ENCODE data around the gene AKAP12.

Gene AKAP12

DNA sequence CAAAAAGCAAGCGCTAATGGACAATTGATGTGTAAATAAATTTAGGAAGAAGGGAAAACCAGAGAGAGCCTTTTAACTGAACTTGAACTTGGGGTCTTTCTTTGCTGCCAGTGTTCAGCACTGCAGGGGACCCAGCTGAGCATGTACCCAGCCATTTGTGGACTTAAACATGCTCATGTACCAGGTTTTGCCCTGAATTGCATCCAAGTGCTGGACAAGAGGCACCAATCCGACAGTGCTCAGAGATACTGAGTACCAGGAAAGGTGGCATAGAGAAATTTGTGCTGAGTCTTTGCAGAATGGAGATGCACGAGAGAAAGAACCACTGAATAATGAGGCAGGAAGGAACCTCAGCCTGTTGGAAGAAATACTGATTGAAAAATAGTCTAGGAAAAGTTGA lies 16.0 kb downstream of the AKAP12 start:
- H3K4me1 ChIP-seq (ENCODE audit: insufficient read depth, low read length) = peaks cover 15% of the 10 kb centered on the region
- no peaks in the 10 kb centered on the region; the same call in 1 of the 2 replicates for H3K36me3 ChIP-seq (ENCODE audit: insufficient read depth, low read length)
- no peak overlapping the region for H3K9ac ChIP-seq (ENCODE audit: low read depth, low read length)
- 91% methylated on average over 3 of the region's 3 CpGs for WGBS
- no peak overlapping the region for H3K4me3 ChIP-seq (ENCODE audit: low read length)
- H3K27me3 ChIP-seq (ENCODE audit: insufficient read depth, low read length) = no peaks in the 10 kb centered on the region
- H3K9me3 ChIP-seq (ENCODE audit: insufficient read depth, low read depth, low read length) = no peaks in the 10 kb centered on the region
- no peak overlapping the region for H3K27ac ChIP-seq (ENCODE audit: low read depth, low read length)

- 60% methylated on average over 4 of the region's 4 CpGs for WGBS
These were observed 18.2 kb downstream of the AKAP12 start for GRCh38 chr6:151257985-151258445.

GRCh38 chr6:151260205-151260604 lies 20.4 kb downstream of the AKAP12 start:
- Histone ChIP-seq H3K9me3 (ENCODE audit: insufficient read depth, low read depth, low read length) (no peaks in the 10 kb centered on the region), H3K36me3 (ENCODE audit: insufficient read depth, low read length) (no peaks in the 10 kb centered on the region; the same call in 1 of the 2 replicates), H3K4me1 (ENCODE audit: insufficient read depth, low read length) (no peaks in the 10 kb centered on the region; the same call in 1 of the 2 replicates), H3K9ac (ENCODE audit: low read depth, low read length) (no peak overlapping the region), H3K4me3 (ENCODE audit: low read length) (no peak overlapping the region), H3K27me3 (ENCODE audit: insufficient read depth, low read length) (no peaks in the 10 kb centered on the region), H3K27ac (ENCODE audit: low read depth, low read length) (no peak overlapping the region)
- WGBS = 96% methylated on average over 4 of the region's 4 CpGs

More at GRCh38 chr6:151257985-151258445, 18.2 kb downstream of the AKAP12 start:
- Histone ChIP-seq H3K27ac (ENCODE audit: low read depth, low read length) (no peak overlapping the region), H3K9me3 (ENCODE audit: insufficient read depth, low read depth, low read length) (no peaks in the 10 kb centered on the region), H3K4me3 (ENCODE audit: low read length) (no peak overlapping the region), H3K27me3 (ENCODE audit: insufficient read depth, low read length) (no peaks in the 10 kb centered on the region), H3K4me1 (ENCODE audit: insufficient read depth, low read length) (peaks cover 15% of the 10 kb centered on the region), H3K9ac (ENCODE audit: low read depth, low read length) (no peak overlapping the region), H3K36me3 (ENCODE audit: insufficient read depth, low read length) (no peaks in the 10 kb centered on the region; the same call in 1 of the 2 replicates)

- H3K9me3 ChIP-seq (ENCODE audit: insufficient read depth, low read depth, low read length) = no peaks in the 10 kb centered on the region
- 100% methylated on average over 1 of the region's 1 CpG for WGBS
These were observed 23.3 kb downstream of the AKAP12 start for GRCh38 chr6:151263035-151263434.

GRCh38 chr6:151263967-151264366 lies 24.2 kb downstream of the AKAP12 start:
- WGBS = 86% methylated on average over 3 of the region's 3 CpGs
- no peak overlapping the region for H3K9ac ChIP-seq (ENCODE audit: low read depth, low read length)

More at GRCh38 chr6:151263035-151263434, 23.3 kb downstream of the AKAP12 start:
- Histone ChIP-seq H3K4me1 (ENCODE audit: insufficient read depth, low read length) (no peaks in the 10 kb centered on the region; the same call in 1 of the 2 replicates), H3K9ac (ENCODE audit: low read depth, low read length) (no peak overlapping the region), H3K27me3 (ENCODE audit: insufficient read depth, low read length) (no peaks in the 10 kb centered on the region), H3K27ac (ENCODE audit: low read depth, low read length) (no peak overlapping the region), H3K4me3 (ENCODE audit: low read length) (no peak overlapping the region), H3K36me3 (ENCODE audit: insufficient read depth, low read length) (no peaks in the 10 kb centered on the region; the same call in 1 of the 2 replicates)

DNA sequence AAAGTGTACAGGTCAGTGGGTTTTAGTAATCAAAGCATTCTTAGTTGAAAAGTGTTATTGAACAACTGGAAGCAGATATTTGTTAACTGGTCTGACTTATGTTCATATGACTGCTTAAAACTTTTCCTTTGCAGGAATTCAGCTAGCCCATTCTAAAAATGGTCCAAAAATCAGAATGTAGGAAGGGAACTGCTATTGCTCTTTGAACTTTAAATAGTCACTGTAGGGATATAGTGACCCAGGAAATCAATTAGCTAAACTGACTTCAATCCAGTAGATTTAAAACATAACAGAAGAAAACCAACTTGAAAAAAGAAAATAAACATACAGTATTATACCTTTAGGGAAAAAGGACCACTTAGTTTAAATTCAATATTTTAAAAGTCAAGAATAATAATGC lies 25.5 kb downstream of the AKAP12 start:
- no peak overlapping the region for H3K4me3 ChIP-seq (ENCODE audit: low read length)
- no peaks in the 10 kb centered on the region; the same call in 1 of the 2 replicates for H3K36me3 ChIP-seq (ENCODE audit: insufficient read depth, low read length)
- no peak overlapping the region for H3K9ac ChIP-seq (ENCODE audit: low read depth, low read length)
- no peak overlapping the region for H3K27ac ChIP-seq (ENCODE audit: low read depth, low read length)
- H3K4me1 ChIP-seq (ENCODE audit: insufficient read depth, low read length) = no peaks in the 10 kb centered on the region
- no peaks in the 10 kb centered on the region for H3K9me3 ChIP-seq (ENCODE audit: insufficient read depth, low read depth, low read length)
- no peaks in the 10 kb centered on the region for H3K27me3 ChIP-seq (ENCODE audit: insufficient read depth, low read length)

More at GRCh38 chr6:151263967-151264366, 24.2 kb downstream of the AKAP12 start:
- H3K4me1 ChIP-seq (ENCODE audit: insufficient read depth, low read length) = no peaks in the 10 kb centered on the region
- no peaks in the 10 kb centered on the region for H3K9me3 ChIP-seq (ENCODE audit: insufficient read depth, low read depth, low read length)
- H3K27me3 ChIP-seq (ENCODE audit: insufficient read depth, low read length) = no peaks in the 10 kb centered on the region
- H3K36me3 ChIP-seq (ENCODE audit: insufficient read depth, low read length) = no peaks in the 10 kb centered on the region; the same call in 1 of the 2 replicates
- no peak overlapping the region for H3K27ac ChIP-seq (ENCODE audit: low read depth, low read length)
- no peak overlapping the region for H3K4me3 ChIP-seq (ENCODE audit: low read length)

- H3K27me3 ChIP-seq (ENCODE audit: insufficient read depth, low read length) = no peaks in the 10 kb centered on the region
- H3K9me3 ChIP-seq (ENCODE audit: insufficient read depth, low read depth, low read length) = no peaks in the 10 kb centered on the region
- no peak overlapping the region for H3K27ac ChIP-seq (ENCODE audit: low read depth, low read length)
- H3K4me3 ChIP-seq (ENCODE audit: low read length) = no peak overlapping the region
- H3K9ac ChIP-seq (ENCODE audit: low read depth, low read length) = no peak overlapping the region
- H3K36me3 ChIP-seq (ENCODE audit: insufficient read depth, low read length) = no peaks in the 10 kb centered on the region
- WGBS = 89% methylated on average over 4 of the region's 4 CpGs
- no peaks in the 10 kb centered on the region for H3K4me1 ChIP-seq (ENCODE audit: insufficient read depth, low read length)
These were observed 29.7 kb downstream of the AKAP12 start for GRCh38 chr6:151269321-151269995.

DNA sequence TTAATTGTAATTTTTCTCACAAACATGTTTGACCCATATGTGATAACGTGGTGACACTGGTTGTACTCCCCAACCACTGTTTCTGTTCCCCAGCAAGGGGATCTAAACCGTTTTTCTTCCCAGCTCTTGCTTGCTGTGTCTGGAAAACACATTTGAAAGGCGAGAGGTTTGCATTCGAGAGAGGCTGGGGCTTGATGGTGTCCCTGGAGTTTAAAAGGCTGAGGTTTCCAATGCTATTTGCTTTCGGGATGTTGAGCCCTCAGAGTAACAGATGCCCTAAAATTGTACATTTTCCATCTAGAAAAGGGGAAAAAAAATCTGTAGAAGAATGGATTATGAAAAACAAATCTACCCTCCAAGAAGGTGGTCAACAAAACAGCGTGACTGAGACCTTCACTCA lies 35.4 kb downstream of the AKAP12 start:
- Histone ChIP-seq H3K27me3 (ENCODE audit: insufficient read depth, low read length) (no peaks in the 10 kb centered on the region), H3K9ac (ENCODE audit: low read depth, low read length) (no peak overlapping the region), H3K36me3 (ENCODE audit: insufficient read depth, low read length) (no peaks in the 10 kb centered on the region), H3K9me3 (ENCODE audit: insufficient read depth, low read depth, low read length) (no peaks in the 10 kb centered on the region), H3K4me3 (ENCODE audit: low read length) (no peak overlapping the region), H3K27ac (ENCODE audit: low read depth, low read length) (no peak overlapping the region), H3K4me1 (ENCODE audit: insufficient read depth, low read length) (peaks cover 17% of the 10 kb centered on the region)
- WGBS = 78% methylated on average over 5 of the region's 6 CpGs

GRCh38 chr6:151275566-151275965 lies 35.8 kb downstream of the AKAP12 start:
- H3K27me3 ChIP-seq (ENCODE audit: insufficient read depth, low read length) = no peaks in the 10 kb centered on the region
- H3K4me3 ChIP-seq (ENCODE audit: low read length) = no peak overlapping the region
- H3K9me3 ChIP-seq (ENCODE audit: insufficient read depth, low read depth, low read length) = no peaks in the 10 kb centered on the region
- no peak overlapping the region for H3K27ac ChIP-seq (ENCODE audit: low read depth, low read length)
- no peak overlapping the region for H3K9ac ChIP-seq (ENCODE audit: low read depth, low read length)
- WGBS = 83% methylated on average over 4 of the region's 4 CpGs
- H3K4me1 ChIP-seq (ENCODE audit: insufficient read depth, low read length) = peaks cover 17% of the 10 kb centered on the region
- no peaks in the 10 kb centered on the region for H3K36me3 ChIP-seq (ENCODE audit: insufficient read depth, low read length)

- WGBS = 75% methylated on average over 4 of the region's 4 CpGs
- Histone ChIP-seq H3K4me1 (ENCODE audit: insufficient read depth, low read length) (peaks cover 17% of the 10 kb centered on the region), H3K27me3 (ENCODE audit: insufficient read depth, low read length) (no peaks in the 10 kb centered on the region), H3K4me3 (ENCODE audit: low read length) (no peak overlapping the region), H3K27ac (ENCODE audit: low read depth, low read length) (no peak overlapping the region), H3K36me3 (ENCODE audit: insufficient read depth, low read length) (no peaks in the 10 kb centered on the region), H3K9me3 (ENCODE audit: insufficient read depth, low read depth, low read length) (no peaks in the 10 kb centered on the region), H3K9ac (ENCODE audit: low read depth, low read length) (no peak overlapping the region)
These were observed 36.5 kb downstream of the AKAP12 start for GRCh38 chr6:151276112-151276740.

DNA sequence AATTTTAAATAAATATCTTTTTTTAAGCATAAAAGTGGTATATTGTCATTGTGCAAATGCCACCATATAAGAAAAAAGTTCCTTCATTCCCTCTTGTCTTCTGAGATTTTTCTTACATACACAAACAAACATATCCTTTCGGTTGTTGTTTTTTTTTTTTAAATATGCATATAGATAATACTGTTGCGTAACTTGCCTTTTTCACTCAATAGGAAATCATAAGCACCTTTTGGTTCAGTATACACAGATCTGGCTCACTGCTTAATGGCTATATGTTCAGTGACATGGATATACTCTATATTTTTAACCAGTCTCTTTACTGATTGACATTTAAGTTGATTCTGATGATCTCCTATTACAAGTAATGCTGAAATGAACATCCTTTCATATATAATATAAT lies 40.1 kb downstream of the AKAP12 start:
- Histone ChIP-seq H3K9ac (ENCODE audit: low read depth, low read length) (no peak overlapping the region), H3K27me3 (ENCODE audit: insufficient read depth, low read length) (no peaks in the 10 kb centered on the region), H3K27ac (ENCODE audit: low read depth, low read length) (no peak overlapping the region), H3K4me3 (ENCODE audit: low read length) (no peak overlapping the region), H3K36me3 (ENCODE audit: insufficient read depth, low read length) (no peaks in the 10 kb centered on the region), H3K9me3 (ENCODE audit: insufficient read depth, low read depth, low read length) (no peaks in the 10 kb centered on the region), H3K4me1 (ENCODE audit: insufficient read depth, low read length) (peaks cover 17% of the 10 kb centered on the region)
- no CpG with 5 or more reads among the region's 2 CpGs for WGBS

All from HUES64 (cell line).